GM18909 (cell line): ENCODE measurements around the gene GP1BB.

Experiments used
- ATAC-seq: cut with Tn5 transposase; IDR thresholded peaks from one replicate; pipeline ENCODE4 v1.9.1; 2021; ENCODE audit warnings: mild to moderate bottlenecking; ENCODE audit not compliant: unreplicated experiment, poor library complexity

GP1BB gene

DNA sequence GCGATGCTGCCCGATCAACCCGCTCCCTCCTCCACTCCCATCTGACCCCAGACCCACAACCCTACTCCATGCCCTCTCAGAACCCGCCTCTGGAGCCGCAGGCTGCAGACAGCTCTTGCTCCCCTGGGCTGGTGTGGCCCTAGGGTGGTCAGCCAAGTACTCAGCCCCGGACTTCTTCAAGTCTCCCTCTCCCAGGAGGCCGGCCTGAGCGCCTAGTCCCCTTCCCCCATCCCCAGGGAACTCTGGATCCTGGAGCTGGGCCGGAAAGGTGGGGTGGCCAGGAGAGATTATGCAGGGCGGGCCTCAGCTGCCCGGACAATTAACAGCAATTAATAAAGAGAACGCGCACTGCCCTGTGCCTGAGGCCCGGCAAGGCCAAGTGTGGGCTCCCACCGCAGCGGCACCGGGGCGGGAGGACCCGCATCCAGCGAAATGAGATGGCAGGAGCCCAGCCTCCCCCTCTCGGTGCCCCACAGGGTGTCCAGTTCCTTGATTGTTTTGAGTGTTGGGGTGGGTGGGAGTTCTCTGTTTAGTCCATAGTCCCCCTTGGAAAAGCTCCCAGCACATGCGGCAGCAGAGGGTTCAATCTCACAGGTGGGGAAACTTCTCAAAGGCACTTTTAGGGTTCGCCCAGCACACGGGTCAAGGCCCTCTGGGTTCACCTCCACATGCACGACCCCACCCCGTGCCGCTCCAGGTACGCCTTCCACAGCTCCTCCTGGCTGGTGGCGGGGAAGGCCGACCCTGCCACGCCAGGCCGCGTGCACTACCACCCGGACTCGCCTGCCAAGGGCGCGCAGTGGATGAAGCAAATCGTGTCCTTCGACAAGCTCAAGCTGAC lies 40.3 kb downstream of the GP1BB start:
- ATAC-seq, result no peak

DNA sequence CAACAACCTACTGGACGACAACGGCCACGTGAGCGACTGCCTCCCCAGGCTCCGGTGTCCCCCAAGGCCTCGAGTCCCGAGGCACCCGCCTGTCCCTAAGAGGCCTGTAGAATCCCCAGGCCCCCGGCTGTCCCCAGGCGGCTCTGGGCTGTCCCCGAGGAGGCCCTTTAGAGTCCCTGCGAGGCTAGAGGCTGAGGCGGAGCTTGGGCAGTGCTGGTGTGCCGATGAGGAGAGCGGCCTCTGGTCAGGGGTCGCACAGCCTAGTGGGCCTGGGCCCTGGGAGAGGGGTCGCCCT lies 40.9 kb downstream of the GP1BB start:
- ATAC-seq, result no peak

DNA sequence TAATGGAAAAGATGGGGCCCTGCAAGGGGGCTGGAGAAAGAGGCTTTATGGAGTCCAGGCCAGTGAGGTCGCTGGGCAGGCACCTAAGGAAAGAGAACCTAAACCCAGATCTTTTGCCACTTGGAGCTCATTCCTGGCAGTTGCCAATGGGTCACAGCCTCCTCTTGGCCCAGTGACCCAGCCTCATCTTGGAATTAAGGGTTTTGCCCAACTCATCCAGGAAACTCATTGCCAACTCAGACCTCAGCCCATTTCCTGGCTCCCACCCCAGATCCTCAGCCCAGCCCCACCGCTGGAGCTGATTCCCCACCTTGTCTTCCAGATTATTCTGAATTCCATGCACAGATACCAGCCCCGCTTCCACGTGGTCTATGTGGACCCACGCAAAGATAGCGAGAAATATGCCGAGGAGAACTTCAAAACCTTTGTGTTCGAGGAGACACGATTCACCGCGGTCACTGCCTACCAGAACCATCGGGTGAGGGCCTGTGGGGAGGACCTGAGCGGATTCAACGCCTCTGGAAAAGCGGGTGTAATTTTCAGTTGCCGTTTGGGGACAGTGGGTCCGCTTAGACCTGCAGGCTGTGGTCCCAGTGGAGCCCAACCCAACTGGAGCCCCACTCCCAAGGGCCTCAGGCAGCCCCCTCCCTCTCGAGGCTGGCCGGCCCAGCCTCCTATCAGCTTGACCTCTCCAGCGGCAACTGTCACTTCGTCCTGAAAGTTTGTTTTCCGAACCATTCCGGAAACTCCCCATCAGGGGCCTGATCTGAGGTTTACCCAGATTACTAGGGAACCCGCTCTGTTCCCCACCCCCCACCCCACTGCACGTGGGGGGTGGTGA lies 41.5 kb downstream of the GP1BB start:
- no peak for ATAC-seq

DNA sequence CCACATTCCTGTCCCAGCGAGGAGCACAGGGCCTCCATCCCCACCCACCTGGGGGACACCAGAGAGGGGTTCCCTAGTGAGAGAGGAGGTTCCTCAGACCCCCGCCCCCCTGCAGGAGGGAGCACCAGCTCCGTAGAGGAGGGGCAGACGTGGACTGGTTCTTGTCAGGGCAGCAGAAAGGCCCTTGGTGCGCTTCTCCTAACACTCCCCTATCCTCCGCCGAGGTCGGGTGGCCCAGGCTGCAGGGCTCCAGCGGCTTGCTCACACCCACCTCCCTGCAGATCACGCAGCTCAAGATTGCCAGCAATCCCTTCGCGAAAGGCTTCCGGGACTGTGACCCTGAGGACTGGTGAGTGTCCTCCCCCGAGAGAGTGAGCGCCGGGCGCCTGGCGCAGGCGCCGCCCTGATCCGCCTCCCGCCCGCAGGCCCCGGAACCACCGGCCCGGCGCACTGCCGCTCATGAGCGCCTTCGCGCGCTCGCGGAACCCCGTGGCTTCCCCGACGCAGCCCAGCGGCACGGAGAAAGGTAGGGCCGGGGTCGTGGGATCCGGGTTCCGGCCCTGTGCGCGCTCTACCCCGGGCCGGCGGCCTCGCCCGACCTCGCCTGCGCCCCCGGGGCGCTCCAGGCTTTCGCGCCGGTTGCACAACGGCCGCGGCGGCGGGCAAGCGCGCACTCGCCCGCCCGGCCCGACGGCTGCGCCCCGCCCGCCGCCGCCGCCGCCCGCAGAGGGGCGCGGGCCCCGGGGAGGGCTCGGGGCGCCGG lies 42.3 kb downstream of the GP1BB start:
- ATAC-seq, result no peak

DNA sequence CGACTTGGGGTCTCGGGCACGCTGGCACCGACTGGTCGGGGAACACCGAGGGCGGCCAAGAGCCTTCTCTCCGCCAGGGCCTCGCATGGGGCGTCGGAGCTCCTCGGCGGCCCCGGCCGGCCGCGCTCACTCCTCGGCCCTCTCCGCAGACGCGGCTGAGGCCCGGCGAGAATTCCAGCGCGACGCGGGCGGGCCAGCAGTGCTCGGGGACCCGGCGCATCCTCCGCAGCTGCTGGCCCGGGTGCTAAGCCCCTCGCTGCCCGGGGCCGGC lies 42.8 kb downstream of the GP1BB start:
- ATAC-seq, result no peak

DNA sequence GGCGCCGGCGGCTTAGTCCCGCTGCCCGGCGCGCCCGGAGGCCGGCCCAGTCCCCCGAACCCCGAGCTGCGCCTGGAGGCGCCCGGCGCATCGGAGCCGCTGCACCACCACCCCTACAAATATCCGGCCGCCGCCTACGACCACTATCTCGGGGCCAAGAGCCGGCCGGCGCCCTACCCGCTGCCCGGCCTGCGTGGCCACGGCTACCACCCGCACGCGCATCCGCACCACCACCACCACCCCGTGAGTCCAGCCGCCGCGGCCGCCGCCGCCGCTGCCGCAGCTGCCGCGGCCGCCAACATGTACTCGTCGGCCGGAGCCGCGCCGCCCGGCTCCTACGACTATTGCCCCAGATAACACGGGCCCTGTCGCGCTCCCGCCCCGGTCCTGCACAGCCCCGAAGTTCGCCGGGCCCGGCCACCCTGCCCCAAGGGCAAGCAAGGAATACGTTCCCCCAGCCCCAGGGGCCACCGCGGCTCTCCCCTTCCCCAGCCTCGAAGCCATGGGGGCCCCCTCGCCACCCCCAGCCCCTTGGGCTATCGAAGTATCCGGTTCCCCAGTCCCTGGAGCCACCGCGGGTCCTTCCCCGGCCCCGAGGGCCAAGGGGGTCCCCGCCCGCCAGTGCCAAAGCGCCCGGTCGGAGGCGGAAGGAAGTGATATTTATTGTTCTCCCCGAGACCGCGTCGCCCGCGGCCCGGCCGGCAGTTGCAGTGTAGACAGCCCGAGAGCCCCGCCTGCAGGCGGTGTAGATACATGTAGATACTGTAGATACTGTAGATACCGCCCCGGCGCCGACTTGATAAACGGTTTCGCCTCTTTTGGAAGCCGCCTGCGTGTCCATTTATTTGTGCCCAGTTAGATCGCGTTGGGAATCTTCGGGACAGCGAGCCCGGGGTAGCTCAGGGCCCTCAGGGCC lies 43.4 kb downstream of the GP1BB start:
- no peak for ATAC-seq

DNA sequence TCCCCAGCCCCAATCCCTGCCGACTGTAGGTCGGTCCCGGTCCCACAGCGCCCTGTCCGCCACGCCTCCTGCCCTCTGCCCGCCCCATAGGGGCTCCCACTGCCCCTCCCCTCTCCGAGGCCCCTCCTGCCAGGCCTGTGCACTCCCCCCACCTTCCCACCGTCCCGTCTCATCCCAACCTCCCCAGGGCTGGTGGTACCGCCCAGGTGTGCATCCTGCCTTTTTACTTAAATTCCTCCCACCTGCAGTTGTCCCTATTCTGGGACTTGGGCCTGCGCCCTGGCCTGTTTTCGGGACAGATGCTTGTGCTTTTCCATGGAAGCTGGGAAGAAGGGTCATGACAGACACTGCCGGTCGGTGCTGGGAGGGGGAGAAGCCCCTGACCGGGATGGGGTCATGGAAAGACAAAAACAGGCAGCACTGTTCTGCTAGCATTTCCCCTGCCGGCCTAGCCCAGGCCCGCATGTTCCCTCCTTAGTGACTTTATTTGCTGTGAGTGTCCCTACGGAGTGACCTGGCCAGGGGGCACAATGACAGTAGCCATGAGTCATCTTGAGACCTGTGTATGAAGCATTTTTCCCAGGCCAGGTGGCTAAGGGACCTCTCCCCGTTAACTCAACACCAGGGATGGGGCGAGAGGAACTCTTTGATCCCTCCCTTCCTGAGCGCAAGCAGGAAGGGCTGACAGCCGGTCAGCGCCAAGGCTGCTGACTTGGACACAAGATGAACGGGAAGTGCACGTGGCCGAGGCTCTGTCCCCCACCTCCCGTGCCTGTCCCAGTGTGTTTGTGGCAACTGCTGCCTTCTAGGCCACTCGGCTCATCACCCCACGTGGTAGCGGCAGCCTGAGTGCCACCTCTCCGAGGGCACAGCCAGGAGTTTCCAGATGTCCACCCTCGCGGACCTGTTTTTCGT lies 44.3 kb downstream of the GP1BB start:
- no peak for ATAC-seq

DNA sequence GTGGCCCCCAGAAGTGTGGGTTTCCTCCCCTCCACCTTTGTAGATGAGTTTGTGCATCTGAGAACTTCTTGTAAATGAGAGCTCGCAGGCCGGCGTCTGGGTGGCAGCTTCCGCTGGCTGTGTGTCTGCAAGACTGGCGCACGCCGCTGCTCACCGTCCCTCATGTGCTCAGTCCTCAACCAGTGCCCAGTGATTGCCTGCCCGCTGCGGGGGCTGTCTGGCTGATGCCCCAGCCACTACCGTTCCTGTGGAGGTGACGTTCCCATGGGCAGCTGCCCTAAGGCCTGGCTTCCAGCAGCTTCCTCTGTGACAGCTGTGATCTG lies 46.0 kb downstream of the GP1BB start:
- no peak for ATAC-seq

DNA sequence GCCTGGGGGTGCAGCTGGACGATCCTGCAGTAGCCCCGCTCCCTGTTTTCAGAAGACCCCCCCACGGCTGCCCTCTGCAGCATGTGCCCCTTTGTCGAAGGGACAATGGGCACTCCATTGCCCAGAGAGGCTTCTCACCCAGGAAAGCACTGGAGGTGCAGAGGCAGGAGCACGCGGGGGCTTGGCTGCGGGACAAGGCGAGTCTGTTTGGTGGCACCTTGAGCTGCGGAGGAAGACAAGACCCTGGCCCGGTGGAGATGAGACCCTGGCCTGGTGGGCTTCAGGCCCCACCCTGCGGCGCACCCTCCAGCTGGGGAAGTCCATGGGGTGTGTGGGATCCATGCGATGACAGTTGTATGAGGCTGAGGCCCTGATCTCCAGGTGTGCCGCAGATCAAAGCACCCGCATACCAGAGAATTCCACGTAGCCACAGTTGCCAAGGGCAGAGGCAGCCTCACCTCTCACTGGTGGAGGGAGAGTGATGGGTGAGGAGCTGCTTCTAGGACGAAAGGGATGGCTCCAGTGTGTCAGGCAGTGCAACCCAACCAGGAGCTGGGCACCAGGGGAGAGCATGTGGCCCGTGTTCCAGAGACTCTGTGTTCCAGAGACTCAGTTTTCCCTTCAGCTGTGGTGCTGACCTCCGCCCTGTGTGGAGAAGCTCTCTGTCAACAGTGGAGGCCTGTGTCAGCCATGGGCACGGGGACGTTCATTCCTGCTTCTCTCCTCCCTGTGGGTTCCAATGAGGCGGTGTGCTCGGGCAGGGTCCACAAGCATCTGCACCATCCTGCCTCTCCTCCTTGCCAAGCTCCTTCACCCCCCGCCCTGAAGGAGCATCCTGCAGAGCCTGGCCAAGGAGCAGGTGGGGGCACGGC lies 47.2 kb downstream of the GP1BB start:
- ATAC-seq, result no peak

DNA sequence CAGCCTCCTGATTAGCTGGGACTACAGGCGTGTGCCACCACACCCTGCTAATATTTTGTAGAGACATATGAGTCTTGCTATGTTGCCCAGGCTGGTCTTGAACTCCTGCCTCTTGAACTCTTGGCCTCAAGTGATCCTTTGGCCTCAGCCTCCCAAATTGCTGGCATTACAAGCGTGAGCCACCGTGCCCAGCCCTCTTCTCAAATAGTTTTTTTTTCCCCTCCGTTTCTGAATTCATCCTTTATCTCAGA lies 49.0 kb downstream of the GP1BB start:
- no peak for ATAC-seq

DNA sequence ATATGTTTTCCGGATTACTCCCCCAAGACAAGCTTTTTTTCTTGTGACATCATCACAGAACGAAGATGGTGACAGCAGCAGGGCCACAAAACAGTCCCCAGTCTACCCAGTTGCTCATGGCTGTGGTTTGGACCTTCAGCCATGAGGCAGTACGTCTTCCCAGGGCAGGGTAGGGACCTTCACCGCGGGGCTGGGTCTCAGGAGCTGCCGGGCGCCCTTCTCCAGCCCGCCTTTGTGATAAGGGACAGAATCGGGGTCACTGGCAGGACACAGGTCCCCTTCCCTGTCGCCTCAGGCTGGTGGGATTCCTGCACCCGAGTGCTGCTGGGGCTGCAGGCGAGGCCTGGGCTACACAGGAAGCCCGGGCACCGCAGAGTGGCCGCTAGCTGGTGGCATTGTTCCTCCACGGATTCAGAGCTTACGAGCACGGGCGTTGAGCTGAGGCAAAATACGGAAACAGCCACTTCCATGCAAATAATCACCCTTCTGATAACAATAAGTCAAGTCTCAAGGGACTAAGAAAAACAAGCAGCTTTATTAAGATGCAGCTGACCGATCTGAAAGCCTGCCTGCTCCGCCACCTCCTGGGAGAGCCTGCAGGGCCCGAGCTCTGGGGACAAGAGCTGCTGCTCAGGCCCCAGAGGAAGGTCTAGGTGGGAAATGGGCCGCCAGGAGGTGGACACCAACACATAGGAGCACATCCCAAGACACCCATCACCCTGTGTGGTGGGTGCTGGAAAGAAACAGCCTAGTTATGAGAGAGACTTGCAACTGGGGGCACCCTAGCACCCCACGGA lies 49.5 kb downstream of the GP1BB start:
- peak; percentile 77 for ATAC-seq

DNA sequence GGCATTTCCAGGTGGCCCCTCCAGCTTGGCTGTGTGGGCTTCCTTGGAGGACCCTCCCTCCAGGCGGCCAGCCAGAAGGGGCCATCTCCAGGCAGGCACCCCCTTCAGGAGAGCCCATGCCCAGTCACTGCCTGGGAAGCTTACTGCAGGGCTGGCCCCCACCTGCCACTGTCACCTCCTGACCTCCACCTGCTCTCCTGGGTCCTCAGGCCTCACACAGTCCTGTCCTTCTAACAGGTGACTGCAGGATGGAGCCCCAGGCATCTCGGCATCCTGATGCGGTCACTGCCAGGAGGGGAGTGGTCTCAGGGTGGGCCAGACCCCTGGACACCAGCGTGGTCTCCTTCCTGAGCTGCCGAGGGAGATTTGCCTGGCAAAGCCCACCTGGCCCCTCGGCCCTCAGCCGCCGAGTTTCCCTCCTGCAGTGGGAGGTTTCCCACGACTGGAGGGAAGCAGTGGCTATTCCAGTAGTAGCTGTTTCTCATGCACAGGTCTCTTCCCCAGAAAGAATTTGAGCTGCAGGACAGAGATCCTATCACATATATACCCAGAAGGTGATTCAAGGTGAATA lies 50.2 kb downstream of the GP1BB start:
- ATAC-seq, result no peak
